Measurements from ENCODE around the gene PKMYT1. TPM values are rescaled to one million over a fixed set of nuclear protein-coding genes. Genes with fewer than 3 reads are reported as not detected.
A peak's percentile ranks its signal among the peaks of the same experiment; 100 is the strongest.

PKMYT1 gene
- total and polyA plus RNA-seq, 4 donors: 3.1 to 32.6 (median 13.6) TPM

DNA sequence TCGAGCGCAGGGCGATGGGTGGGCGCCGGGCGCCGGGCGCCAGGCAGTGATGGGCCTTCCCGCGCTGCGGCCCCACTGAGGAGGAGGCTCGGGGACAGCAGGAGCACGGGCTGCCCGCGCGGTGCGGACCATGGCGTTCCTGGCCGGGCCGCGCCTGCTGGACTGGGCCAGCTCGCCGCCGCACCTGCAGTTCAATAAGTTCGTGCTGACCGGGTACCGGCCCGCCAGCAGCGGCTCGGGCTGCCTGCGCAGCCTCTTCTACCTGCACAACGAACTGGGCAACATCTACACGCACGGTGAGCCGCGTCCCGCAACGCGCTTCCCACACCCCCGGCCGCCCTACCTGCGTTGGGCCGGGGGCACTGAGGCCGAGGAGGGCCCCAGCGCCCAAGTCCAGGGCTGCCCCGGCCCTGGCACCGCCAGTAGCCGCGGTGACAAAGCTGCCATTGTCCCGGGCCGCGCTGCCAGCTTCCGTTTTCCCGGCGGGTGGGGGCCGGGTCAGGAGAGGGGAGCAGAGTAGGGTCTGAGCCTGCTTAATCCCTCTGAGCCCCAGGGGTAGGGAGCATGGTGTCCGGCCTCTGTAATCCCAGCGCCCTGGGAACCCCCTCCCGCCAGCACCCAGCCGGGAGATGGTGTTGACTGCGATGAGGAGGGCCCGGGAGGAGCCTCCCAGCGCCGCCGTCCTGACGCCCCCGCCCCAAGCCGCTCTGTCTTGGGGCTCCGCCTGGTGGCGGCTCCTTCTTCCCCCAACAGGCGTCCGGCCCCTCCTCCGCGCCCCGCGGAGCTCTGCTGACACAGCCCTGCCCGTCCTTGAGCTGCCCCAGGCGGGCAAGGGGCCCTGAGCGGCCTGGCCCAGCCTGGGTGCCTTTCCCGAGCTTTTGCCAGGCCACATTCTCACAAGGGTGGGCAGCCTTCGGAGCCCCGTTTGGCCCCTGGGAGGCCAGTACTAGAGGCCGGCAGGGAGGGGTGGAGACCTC, 10.4 kb downstream of the PKMYT1 start:
- Histone ChIP-seq H3K4me3 (ENCODE audit: low read depth, low read length) (peak overlapping the region; percentile 59), H3K27me3 (ENCODE audit: control insufficient read depth, insufficient read depth, low read length) (peaks cover 36% of the 10 kb centered on the region), H3K36me3 (ENCODE audit: control insufficient read depth, insufficient read depth, low read length) (peaks cover 49% of the 10 kb centered on the region), H3K9me3 (ENCODE audit: control insufficient read depth, insufficient read depth, low read length) (no peaks in the 10 kb centered on the region), H3K27ac (ENCODE audit: low read depth, low read length) (peak overlapping the region; percentile 75), H3K4me1 (ENCODE audit: control insufficient read depth, insufficient read depth, low read length) (peaks cover 77% of the 10 kb centered on the region)
- peak in 1 of 6 donors; percentile 64 for DNase-seq (ENCODE audit: low read depth in 4 of 6, low spot score in 6 of 6)
- WGBS (ENCODE audit: insufficient coverage): 1% methylated on average over 83 of the region's 83 CpGs

DNA sequence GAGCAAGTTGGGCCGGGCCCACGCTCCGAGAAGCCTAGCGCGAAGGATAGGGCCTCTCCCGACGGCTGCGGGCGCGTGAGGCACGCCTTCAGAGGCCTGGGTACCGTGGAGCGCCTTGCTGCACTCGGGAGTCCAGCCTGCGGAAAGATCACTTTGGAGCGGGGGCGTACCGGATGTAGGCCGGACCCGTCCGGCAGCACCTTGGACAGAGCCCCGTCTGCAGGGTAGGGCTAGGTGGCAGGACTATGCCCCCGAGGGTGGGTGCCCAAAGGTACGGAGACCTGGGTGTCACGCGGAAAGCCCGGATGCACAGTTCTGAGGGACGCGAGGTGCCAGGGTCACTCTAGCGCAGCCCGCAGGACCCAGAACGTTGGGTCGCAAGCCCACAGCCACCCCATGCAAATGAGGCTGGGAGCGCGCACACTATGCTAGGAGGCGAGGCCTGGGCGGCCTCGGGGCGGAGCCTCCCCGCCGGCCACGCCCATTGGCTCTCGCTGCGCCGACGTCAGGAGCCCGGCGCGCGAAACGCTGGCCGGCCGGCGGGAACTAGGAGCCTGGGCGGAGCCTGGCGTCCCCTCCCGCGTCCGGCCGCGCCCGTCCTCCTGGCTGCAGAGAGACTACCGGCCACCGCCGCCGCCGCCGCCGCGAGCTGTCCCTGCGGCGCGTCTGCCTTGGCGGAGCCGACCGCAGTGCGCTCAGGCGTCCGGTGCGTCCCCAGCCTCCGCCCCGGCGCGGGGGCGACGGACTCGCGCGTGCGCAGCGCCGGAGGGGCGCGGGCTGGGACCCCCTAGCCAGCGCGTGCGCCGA, 11.3 kb downstream of the PKMYT1 start, which contains the start of gene PAQR4:
PAQR4 (plus strand) TSS at position 611 of the 807 bp plus-strand sequence. CDS start 327 bp downstream, outside the sequence.
- Histone ChIP-seq H3K36me3 (ENCODE audit: control insufficient read depth, insufficient read depth, low read length) (peaks cover 40% of the 10 kb centered on the region), H3K4me3 (ENCODE audit: low read depth, low read length) (peak within 1 kb of the TSS; percentile 59), H3K27me3 (ENCODE audit: control insufficient read depth, insufficient read depth, low read length) (peaks cover 45% of the 10 kb centered on the region), H3K27ac (ENCODE audit: low read depth, low read length) (peak within 1 kb of the TSS; percentile 75), H3K9me3 (ENCODE audit: control insufficient read depth, insufficient read depth, low read length) (no peaks in the 10 kb centered on the region), H3K4me1 (ENCODE audit: control insufficient read depth, insufficient read depth, low read length) (peaks cover 77% of the 10 kb centered on the region)
- peak; percentile 72 to 97 (median 84) for DNase-seq (ENCODE audit: low read depth in 4 of 6, low spot score in 6 of 6)
- 1% methylated on average over 98 of the region's 98 CpGs for WGBS (ENCODE audit: insufficient coverage)

DNA sequence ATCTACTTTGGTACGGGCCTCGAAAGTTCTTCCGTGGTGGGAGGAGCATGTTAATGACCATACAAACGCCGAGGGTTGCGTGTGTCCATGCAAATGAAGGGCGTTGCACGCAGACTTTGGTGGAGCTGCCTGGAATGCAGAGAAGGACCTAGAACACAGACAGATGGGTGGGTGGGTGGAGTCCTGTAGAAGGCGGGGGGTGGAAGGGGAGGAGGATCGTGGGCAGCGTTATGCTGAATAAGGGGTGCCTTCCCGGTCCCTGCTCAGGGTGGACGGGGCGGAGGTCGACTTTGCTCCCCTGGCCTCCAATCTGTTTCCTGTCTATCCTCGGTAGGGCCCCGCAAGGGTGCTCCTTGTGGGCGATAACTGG, 11.9 kb downstream of the PKMYT1 start:
- H3K4me1 ChIP-seq (ENCODE audit: control insufficient read depth, insufficient read depth, low read length): peaks cover 77% of the 10 kb centered on the region

DNA sequence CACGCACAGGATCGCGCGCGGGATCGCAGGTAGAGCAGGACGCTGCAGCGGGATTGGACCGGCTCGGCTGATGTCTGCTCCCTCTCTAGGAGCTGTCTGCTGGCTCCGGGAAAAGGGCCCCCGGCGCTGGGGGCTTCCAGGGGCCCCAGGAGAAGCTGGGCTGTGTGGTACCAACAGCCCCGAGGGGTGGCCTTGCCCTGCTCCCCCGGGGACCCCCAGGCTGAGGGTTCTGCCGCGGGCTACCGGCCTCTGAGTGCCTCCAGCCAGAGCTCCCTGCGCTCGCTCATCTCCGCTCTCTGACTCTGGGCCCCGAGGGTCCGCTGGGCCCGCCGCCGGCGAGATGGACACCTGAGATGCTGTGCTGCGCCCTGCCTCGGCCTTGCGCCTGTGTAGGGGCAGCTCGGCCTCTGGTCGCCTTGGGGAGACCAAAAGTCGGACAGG, 12.5 kb downstream of the PKMYT1 start:
- peaks cover 29% of the 10 kb centered on the region for H3K36me3 ChIP-seq (ENCODE audit: control insufficient read depth, insufficient read depth, low read length)
- H3K27ac ChIP-seq (ENCODE audit: low read depth, low read length): no peak overlapping the region
- peaks cover 76% of the 10 kb centered on the region for H3K4me1 ChIP-seq (ENCODE audit: control insufficient read depth, insufficient read depth, low read length)
- no peak overlapping the region for H3K4me3 ChIP-seq (ENCODE audit: low read depth, low read length)
- no peaks in the 10 kb centered on the region for H3K9me3 ChIP-seq (ENCODE audit: control insufficient read depth, insufficient read depth, low read length)
- 46% methylated on average over 33 of the region's 33 CpGs for WGBS (ENCODE audit: insufficient coverage)
- peaks cover 57% of the 10 kb centered on the region for H3K27me3 ChIP-seq (ENCODE audit: control insufficient read depth, insufficient read depth, low read length)
- no peak for DNase-seq (ENCODE audit: low read depth in 4 of 6, low spot score in 6 of 6)

More for the DNA sequence above, 11.9 kb downstream of the PKMYT1 start:
- H3K27ac ChIP-seq (ENCODE audit: low read depth, low read length): no peak overlapping the region
- no peak for DNase-seq (ENCODE audit: low read depth in 4 of 6, low spot score in 6 of 6)
- H3K9me3 ChIP-seq (ENCODE audit: control insufficient read depth, insufficient read depth, low read length): no peaks in the 10 kb centered on the region
- peak overlapping the region; percentile 51 for H3K4me3 ChIP-seq (ENCODE audit: low read depth, low read length)
- WGBS (ENCODE audit: insufficient coverage): 15% methylated on average over 18 of the region's 18 CpGs
- H3K36me3 ChIP-seq (ENCODE audit: control insufficient read depth, insufficient read depth, low read length): peaks cover 35% of the 10 kb centered on the region
- H3K27me3 ChIP-seq (ENCODE audit: control insufficient read depth, insufficient read depth, low read length): peaks cover 51% of the 10 kb centered on the region

DNA sequence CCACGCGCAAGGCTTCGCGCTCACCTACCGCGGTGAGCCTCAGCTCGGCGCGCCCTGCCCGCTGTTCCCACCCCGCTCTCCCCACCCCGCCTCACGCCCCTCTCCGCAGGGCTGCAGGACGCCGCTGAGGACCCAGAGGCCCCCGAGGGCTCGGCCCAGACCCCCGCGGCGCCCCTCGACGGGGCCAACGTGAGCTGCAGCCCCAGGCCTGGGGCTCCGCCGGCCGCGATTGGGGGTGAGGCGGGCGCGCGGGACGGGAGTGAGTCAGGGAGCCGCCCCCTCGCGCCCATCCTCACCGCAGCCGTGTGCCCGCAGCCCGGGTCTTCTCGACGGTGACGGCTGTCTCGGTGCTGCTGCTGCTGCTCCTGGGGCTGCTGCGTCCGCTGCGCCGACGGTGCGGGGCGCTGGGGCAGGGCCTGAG, 13.0 kb downstream of the PKMYT1 start:
- 8% methylated on average over 49 of the region's 51 CpGs for WGBS (ENCODE audit: insufficient coverage)
- Histone ChIP-seq H3K9me3 (ENCODE audit: control insufficient read depth, insufficient read depth, low read length) (no peaks in the 10 kb centered on the region), H3K4me3 (ENCODE audit: low read depth, low read length) (no peak overlapping the region), H3K27me3 (ENCODE audit: control insufficient read depth, insufficient read depth, low read length) (peaks cover 62% of the 10 kb centered on the region), H3K4me1 (ENCODE audit: control insufficient read depth, insufficient read depth, low read length) (peaks cover 76% of the 10 kb centered on the region), H3K36me3 (ENCODE audit: control insufficient read depth, insufficient read depth, low read length) (peaks cover 24% of the 10 kb centered on the region), H3K27ac (ENCODE audit: low read depth, low read length) (no peak overlapping the region)
- no peak for DNase-seq (ENCODE audit: low read depth in 4 of 6, low spot score in 6 of 6)

DNA sequence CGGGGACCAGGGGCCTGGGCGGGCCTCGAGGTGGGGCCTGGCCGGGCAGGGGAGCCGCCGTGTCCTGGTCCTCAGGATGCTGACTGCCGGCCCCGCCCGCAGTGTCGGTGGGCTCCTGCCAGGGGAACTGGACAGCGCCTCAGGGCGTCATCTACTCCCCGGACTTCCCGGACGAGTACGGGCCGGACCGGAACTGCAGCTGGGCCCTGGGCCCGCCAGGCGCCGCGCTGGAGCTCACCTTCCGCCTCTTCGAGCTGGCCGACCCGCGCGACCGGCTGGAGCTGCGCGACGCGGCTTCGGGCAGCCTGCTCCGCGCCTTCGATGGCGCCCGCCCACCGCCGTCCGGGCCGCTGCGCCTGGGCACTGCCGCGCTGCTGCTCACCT, 13.4 kb downstream of the PKMYT1 start:
- Histone ChIP-seq H3K9me3 (ENCODE audit: control insufficient read depth, insufficient read depth, low read length) (no peaks in the 10 kb centered on the region), H3K4me1 (ENCODE audit: control insufficient read depth, insufficient read depth, low read length) (peaks cover 73% of the 10 kb centered on the region), H3K27ac (ENCODE audit: low read depth, low read length) (no peak overlapping the region), H3K4me3 (ENCODE audit: low read depth, low read length) (no peak overlapping the region), H3K27me3 (ENCODE audit: control insufficient read depth, insufficient read depth, low read length) (peaks cover 67% of the 10 kb centered on the region), H3K36me3 (ENCODE audit: control insufficient read depth, insufficient read depth, low read length) (peaks cover 20% of the 10 kb centered on the region)
- 3% methylated on average over 46 of the region's 46 CpGs for WGBS (ENCODE audit: insufficient coverage)
- DNase-seq (ENCODE audit: low read depth in 4 of 6, low spot score in 6 of 6): no peak

DNA sequence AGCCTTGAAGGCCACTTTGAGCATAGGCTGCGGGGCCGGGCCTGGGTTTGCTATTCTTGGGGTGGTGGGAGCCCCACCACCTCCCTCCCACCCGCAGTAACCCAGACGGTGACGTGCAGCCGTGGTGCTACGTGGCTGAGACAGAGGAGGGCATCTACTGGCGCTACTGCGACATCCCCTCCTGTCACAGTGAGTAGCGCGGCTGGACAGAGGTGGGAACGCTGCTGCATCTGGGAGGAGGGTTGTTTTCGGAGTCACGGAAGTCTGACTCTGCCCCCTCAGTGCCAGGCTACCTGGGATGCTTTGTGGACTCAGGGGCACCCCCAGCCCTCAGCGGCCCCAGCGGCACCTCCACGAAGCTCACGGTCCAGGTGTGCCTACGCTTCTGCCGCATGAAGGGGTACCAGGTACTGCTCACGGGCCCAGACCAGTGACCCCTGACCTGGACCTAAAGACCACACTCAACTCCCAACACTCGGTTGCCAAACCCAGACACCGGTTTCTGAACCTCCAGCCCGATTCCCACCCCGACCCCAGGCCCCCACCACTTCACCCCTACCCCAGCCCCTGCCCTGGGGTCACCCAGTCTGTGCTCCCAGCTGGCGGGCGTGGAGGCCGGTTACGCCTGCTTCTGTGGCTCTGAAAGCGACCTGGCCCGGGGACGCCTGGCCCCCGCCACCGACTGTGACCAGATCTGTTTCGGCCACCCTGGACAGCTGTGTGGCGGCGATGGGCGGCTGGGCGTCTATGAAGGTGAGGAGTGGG, 14.0 kb downstream of the PKMYT1 start:
- H3K27ac ChIP-seq (ENCODE audit: low read depth, low read length): no peak overlapping the region
- 56% methylated on average over 28 of the region's 39 CpGs for WGBS (ENCODE audit: insufficient coverage)
- no peak overlapping the region for H3K4me3 ChIP-seq (ENCODE audit: low read depth, low read length)
- peaks cover 14% of the 10 kb centered on the region for H3K36me3 ChIP-seq (ENCODE audit: control insufficient read depth, insufficient read depth, low read length)
- peaks cover 71% of the 10 kb centered on the region for H3K27me3 ChIP-seq (ENCODE audit: control insufficient read depth, insufficient read depth, low read length)
- no peaks in the 10 kb centered on the region for H3K9me3 ChIP-seq (ENCODE audit: control insufficient read depth, insufficient read depth, low read length)
- no peak for DNase-seq (ENCODE audit: low read depth in 4 of 6, low spot score in 6 of 6)
- H3K4me1 ChIP-seq (ENCODE audit: control insufficient read depth, insufficient read depth, low read length): peaks cover 67% of the 10 kb centered on the region

DNA sequence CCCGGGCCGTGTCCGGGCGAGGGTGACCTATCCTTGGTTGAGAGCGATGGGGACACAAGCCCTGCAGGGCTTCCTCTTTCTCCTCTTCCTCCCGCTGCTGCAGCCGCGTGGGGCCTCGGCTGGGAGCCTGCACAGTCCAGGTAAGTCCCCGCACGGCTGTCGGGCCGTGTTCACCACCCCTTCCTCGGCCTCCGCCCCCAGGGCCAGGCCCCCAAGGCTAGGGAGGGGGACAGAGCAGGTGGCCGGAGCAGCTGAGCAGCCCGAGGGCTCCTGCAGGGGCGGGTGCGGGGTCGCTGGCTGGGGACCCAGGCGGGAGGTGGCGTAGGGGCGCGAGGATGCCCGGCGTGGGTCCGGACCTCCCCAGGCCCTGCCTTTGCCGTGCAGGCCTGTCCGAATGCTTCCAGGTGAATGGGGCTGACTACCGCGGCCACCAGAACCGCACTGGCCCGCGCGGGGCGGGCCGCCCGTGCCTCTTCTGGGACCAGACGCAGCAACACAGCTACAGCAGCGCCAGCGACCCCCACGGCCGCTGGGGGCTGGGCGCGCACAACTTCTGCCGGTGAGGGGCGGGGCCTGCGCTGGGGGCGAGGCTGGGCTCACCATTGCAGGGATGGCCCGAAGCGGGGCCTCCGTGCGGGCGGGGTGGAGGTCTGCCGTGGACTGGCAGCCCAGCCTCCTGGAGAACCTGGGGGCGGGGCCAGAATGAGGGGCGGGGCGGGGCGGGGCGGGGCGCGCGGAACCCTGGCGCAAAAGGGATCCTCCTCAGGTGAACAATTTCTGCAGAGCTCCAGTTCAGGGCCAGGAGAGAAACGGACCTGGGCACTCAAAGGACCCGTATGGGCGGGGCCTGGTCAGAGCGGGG, 15.5 kb downstream of the PKMYT1 start:
- no peak for DNase-seq (ENCODE audit: low read depth in 4 of 6, low spot score in 6 of 6)
- WGBS (ENCODE audit: insufficient coverage): 0% methylated on average over 68 of the region's 68 CpGs

More for the DNA sequence above, 15.5 kb downstream of the PKMYT1 start:
- Histone ChIP-seq H3K4me1 (ENCODE audit: control insufficient read depth, insufficient read depth, low read length) (peaks cover 52% of the 10 kb centered on the region), H3K36me3 (ENCODE audit: control insufficient read depth, insufficient read depth, low read length) (peaks cover 7% of the 10 kb centered on the region), H3K4me3 (ENCODE audit: low read depth, low read length) (peak overlapping the region; percentile 26), H3K9me3 (ENCODE audit: control insufficient read depth, insufficient read depth, low read length) (no peaks in the 10 kb centered on the region), H3K27ac (ENCODE audit: low read depth, low read length) (no peak overlapping the region), H3K27me3 (ENCODE audit: control insufficient read depth, insufficient read depth, low read length) (peaks cover 77% of the 10 kb centered on the region)
